Measurements from ENCODE around the gene GAL.

DNA sequence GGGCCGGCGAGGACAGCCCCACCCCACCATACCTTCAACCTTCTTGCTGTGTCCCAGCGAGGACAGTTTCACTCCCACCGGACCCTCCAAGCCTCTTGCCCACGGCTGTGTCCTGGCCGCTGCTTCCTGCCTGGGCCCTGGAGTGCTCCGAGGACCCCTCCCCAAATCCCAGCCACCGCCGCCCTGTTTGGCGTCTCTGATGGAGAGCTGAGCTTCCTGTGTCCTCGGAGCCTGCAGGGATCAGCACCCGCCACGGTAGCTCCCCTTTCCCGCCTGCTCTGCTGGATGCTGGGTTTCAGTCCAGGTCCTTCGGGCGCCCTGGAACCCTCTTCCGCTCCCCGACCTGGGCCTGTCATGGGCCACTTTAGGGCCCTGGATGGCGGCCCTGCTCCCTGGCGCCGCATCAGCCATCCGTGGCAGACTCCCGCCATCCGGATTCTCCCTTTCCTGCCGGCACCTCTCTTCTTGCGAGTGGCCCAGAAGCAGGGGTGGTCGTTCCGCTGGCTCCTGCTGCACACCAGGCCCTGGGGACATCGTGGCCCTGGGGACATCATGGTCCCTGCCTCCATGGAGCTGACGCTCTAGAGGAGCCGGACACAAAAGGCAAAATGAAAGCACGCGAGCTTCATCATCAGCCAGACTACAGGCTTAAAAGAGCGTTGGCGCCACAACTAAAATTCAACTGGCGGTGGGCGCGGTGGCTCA is 34.3 kb upstream of the GAL start:
- TF ChIP-seq, protein P1, sequence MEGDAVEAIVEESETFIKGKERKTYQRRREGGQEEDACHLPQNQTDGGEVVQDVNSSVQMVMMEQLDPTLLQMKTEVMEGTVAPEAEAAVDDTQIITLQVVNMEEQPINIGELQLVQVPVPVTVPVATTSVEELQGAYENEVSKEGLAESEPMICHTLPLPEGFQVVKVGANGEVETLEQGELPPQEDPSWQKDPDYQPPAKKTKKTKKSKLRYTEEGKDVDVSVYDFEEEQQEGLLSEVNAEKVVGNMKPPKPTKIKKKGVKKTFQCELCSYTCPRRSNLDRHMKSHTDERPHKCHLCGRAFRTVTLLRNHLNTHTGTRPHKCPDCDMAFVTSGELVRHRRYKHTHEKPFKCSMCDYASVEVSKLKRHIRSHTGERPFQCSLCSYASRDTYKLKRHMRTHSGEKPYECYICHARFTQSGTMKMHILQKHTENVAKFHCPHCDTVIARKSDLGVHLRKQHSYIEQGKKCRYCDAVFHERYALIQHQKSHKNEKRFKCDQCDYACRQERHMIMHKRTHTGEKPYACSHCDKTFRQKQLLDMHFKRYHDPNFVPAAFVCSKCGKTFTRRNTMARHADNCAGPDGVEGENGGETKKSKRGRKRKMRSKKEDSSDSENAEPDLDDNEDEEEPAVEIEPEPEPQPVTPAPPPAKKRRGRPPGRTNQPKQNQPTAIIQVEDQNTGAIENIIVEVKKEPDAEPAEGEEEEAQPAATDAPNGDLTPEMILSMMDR (IDR thresholded peaks at IDR 0.05): no peak
- no peak for TF ChIP-seq POLR2A (IDR thresholded peaks at IDR 0.05)

Data from Peyer's patch (tissue), 4 donors.